Fibroblast of lung (primary cell): ENCODE measurements around the gene RAC3.

ENCODE experiments used
- EZH2 ChIP-seq: IDR thresholded peaks from 2 replicates; pipeline ENCODE4 v1.5.1; 2012; ENCODE audit warnings: low read length, control low read depth, mild to moderate bottlenecking; ENCODE audit errors: missing control alignments
- TF ChIP-seq, protein P1 (sequence below), 2 donors: IDR thresholded peaks in 1 of 2; conservative IDR thresholded peaks in 1 of 2; 1 replicate in 1 of 2; 2 replicates in 1 of 2; pipeline ENCODE4 v1.5.1; 2011 to 2012; ENCODE audit warnings: low read length in 2 of 2, control low read depth in 1 of 2, inconsistent platforms in 1 of 2, low read depth in 1 of 2, mild to moderate bottlenecking in 1 of 2

DNA sequence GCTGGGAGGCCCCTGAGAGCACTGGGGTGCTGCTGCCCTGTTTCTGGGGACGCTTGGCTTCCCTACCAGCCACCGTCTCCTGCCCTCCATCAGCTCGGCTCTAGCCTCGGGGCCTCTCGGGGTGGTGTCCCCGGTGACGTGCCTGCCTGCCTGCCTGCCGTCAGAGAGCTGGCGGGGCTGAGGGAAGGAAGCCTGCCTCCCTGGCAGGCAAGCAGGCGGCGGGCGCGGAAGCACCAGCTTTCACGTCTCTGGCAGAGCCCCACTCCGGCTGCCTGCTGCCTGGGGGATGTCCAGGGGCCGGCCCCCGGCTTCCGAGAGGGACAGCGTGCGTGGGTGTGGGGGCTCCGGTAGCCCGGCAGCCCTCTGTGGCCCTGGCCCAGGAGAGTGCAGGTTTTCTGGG, 18.1 kb upstream of the RAC3 start:
- TF ChIP-seq, protein P1, sequence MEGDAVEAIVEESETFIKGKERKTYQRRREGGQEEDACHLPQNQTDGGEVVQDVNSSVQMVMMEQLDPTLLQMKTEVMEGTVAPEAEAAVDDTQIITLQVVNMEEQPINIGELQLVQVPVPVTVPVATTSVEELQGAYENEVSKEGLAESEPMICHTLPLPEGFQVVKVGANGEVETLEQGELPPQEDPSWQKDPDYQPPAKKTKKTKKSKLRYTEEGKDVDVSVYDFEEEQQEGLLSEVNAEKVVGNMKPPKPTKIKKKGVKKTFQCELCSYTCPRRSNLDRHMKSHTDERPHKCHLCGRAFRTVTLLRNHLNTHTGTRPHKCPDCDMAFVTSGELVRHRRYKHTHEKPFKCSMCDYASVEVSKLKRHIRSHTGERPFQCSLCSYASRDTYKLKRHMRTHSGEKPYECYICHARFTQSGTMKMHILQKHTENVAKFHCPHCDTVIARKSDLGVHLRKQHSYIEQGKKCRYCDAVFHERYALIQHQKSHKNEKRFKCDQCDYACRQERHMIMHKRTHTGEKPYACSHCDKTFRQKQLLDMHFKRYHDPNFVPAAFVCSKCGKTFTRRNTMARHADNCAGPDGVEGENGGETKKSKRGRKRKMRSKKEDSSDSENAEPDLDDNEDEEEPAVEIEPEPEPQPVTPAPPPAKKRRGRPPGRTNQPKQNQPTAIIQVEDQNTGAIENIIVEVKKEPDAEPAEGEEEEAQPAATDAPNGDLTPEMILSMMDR (conservative IDR thresholded peaks at IDR 0.05 in 1 of 2, IDR thresholded peaks at IDR 0.05 in 1 of 2; ENCODE audit: low read depth in 1 of 2, low read length in 2 of 2), result no peak
- TF ChIP-seq EZH2, result no peak
